Ramos (cell line): ENCODE measurements around the gene GLRA3.
"Not testable (repeated sequence)": the region's sequence is repeated elsewhere in the genome, so short reads cannot be mapped to it uniquely, and the experiment has no call there.

ENCODE experiments used
- in situ Hi-C: fragments of 300-500 bp; cut with MboI; formaldehyde crosslinking; loops from one replicate; pipeline ENCODE4 v1.14.3; 2022; ENCODE audit warnings: low sequenced_read_pairs; ENCODE audit not compliant: unreplicated experiment

Gene GLRA3

DNA sequence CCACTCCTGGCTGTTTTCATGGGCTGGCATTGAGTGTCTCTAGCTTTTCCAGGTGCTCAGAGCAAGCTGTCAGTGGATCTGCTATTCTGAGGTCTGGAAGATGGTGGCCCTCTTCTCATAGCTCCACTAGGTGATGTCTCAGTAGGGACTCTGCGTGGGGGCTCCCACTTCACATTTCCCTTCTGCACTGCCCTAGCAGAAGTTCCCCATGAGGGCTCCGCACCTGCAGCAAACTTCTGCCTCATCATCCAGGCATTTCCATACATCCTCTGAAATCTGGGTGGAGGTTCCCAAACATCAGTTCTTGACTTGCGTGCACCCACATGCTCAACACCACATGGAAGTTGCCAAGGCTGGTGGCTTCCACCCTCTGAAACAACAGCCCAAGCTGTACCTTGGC, 13.8 kb downstream of the GLRA3 start:
- in situ Hi-C loops = no loop called here

GRCh38 chr4:174813292-174813691, 15.8 kb downstream of the GLRA3 start:
- in situ Hi-C loops = no loop called here

DNA sequence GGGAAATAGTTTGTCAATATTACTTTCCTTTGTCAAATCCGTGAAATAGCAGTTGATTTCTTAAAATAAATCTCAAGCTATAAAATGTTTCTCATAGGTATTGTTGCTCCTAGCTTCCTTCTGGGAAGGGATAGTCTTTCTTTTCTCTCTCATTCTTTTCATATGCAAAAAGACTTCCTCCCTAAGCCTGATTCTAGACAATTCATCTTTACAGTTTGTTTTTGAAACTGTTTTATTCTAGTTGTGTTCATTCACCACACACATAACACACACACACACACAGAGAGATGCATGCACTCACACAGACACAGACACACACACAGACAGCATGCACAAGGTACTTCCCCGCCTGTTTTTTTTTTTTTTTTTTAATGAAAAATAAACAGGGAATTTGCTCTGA, 18.2 kb downstream of the GLRA3 start:
- in situ Hi-C loops = no loop called here

GRCh38 chr4:174808836-174809235, 20.2 kb downstream of the GLRA3 start:
- in situ Hi-C loops = no loop called here

- in situ Hi-C loops = no loop called here
These were observed 20.9 kb downstream of the GLRA3 start for GRCh38 chr4:174808119-174808518.

DNA sequence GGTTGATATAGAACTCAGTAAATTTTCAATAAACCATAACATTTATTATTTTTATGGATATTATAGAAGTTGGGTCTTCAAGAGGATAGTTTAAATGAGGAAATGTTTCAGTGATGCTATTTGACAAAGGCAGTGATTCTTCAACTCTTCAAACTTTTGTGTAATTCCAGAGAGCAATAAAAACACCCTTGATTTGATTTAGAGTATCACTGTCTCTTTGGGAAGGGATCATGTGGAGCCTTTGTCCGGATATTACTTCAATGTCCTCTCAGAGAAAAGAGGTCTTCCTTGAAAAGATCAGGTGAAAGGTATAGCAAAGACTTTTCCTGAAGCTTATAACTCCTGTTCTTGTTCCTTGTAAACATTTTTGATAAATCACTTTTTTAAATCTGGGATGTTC, 23.3 kb downstream of the GLRA3 start:
- in situ Hi-C loops = no loop called here

DNA sequence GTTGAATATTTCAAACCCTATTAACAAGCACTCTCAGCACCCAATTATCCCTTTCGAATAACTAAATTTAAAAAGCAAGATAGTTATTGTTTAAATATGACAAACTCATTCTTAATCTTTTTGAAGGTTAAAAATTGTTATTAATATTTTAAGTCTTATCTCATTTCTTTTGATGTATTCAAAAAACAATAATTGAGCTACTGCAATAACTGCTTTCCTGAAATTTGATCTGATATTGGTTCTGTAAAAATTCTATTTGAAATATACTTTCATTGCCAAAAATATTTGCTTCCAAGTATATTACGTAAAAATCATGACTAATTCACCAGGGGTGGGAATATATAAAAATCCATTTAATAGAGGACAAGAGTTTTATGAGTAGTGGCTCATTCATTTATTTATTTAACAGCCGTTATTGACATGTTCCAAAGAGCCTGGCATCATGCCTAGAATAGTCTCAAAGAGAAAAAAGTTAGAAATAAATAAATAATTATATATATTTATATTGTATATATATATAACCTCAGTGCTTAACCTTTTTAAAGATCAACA, 34.4 kb downstream of the GLRA3 start:
- in situ Hi-C loops = no loop called here

- in situ Hi-C loops = no loop called here
These were observed 39.4 kb downstream of the GLRA3 start for GRCh38 chr4:174789657-174790056.

- in situ Hi-C loops = not testable (repeated sequence)
These were observed 50.6 kb downstream of the GLRA3 start for GRCh38 chr4:174778274-174778986.

- in situ Hi-C loops = no loop called here
These were observed 53.7 kb downstream of the GLRA3 start for GRCh38 chr4:174775366-174775765.

GRCh38 chr4:174764105-174764729, 64.8 kb downstream of the GLRA3 start:
- in situ Hi-C loops = no loop called here

GRCh38 chr4:174763454-174764104, 65.5 kb downstream of the GLRA3 start:
- in situ Hi-C loops = no loop called here

DNA sequence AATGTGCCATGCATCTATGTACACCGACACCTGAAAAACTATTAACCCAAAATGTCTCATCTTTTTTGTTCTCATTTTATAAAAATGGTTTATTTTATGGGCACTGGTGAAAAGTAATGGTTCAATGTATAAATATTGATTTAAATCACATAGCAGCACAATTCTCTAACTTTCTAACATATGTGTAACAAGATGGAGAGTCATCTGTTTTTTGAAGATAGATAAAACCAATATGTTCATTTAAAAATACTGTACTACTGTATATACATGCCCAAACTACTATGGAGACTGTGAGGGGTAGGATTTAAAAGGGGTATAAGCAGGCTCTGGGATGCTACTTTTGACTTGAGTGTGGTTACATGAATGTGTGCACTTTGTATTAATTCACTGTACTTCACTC, 67.6 kb downstream of the GLRA3 start:
- in situ Hi-C loops = no loop called here

GRCh38 chr4:174757736-174758135, 71.3 kb downstream of the GLRA3 start:
- in situ Hi-C loops = no loop called here

DNA sequence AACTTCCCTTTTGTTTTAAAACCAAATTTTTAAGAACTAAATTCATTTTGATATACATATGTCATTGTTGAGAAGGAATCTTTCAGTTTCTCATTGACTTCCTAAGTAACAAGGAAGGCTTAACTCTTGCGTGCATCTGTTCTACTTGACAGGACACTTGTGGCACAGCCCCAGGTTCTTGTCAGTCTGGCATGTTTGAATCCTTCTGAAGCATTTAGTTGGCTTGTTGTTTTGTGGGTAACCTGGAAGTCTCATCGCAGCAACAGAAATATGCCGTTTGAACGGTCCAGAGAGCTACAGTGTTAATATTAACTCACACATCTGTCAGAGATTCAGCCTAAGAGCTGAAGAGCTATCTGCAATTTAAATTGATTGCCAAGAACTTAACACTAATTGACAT, 76.0 kb downstream of the GLRA3 start:
- in situ Hi-C loops = no loop called here

DNA sequence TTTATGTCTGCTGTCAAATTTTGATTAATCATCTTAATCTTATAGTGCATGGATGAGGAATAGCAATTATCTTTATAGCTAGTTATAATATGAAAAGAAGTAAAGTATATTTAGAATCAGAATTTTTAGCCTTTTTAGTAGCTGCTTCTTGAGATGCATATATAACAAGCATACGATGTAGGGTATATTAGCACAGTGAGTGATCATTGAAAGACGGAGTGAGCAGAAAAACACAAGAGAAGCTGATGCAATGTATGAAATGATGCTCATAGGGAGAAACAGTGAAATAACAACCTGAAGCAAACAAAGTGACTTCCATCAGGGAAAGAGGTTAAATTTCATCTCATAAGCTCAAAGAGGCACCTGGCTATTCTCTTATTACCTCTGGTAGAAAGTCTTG, 77.0 kb downstream of the GLRA3 start:
- in situ Hi-C loops = no loop called here

GRCh38 chr4:174749091-174749490, 80.0 kb downstream of the GLRA3 start:
- in situ Hi-C loops = no loop called here

DNA sequence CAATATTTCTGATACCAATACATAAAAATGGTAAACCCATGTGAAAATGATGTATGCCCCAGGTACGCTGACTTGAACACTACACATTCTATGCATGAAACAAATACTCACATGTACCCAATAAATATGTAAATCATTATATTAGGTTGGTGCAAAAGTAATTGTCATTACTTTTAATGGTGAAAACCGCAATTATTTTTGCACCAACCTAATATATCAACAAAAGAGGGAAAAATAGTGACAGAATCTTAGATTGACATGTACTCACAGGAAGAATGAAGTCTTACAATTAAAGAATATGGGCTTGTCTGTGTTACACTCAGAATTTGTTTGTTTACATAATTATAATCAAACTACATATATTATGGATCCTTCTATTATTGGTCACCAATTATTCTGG, 82.3 kb downstream of the GLRA3 start:
- in situ Hi-C loops = no loop called here

DNA sequence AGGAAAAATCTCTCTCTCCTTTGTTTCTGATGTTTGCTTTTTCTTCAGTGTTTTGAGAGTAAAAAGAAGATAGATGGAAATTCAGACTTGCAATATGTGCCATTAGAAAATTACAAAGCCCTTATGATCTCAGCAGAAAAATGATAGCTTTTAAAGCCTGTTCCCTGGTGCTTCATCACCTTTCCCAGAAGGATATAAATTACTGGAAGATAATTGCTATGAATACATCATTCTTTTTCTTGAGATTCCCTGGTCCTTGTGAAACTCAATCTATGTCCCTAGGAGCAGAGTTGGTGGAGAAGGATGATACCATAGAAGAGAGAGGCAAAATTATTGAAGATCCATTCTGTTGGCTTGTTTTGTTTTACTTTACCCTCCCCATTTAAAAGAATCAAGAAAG, 86.5 kb downstream of the GLRA3 start:
- in situ Hi-C loops = no loop called here

DNA sequence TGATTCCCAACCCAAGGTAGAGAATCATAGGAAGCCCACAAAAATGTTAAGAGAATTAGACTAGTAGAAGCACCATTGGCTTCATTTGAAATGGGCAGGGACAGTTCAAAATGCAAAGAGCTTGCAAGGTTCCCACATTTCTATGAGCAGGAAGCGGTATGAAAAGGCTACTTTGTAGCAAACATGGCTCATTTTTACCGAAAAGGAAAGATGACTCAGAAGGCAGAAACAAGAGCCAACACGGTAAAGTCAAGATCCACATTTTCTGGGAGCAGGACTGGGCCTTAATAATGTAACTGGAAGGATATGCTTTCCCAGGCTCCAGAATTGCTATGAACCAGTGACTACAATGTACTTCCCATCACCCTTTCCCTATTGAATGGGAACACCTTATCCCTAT, 89.5 kb downstream of the GLRA3 start:
- in situ Hi-C loops = no loop called here

- in situ Hi-C loops = no loop called here
These were observed 94.9 kb downstream of the GLRA3 start for GRCh38 chr4:174734181-174734580.
